Thoracic aorta (tissue), 2 donors: ENCODE results near the gene BFAR. TPM values are rescaled to one million over a fixed set of nuclear protein-coding genes. Genes with fewer than 3 reads are reported as not detected.

Experiments
- ATAC-seq: fragments of 150-250 bp; one replicate; pipeline ENCODE4 v1.8.0; 2017; ENCODE audit warnings: low read depth; ENCODE audit not compliant: insufficient number of reproducible peaks, low FRiP score
- DNase-seq: peaks from one replicate; pipeline ENCODE4 v3.0.0-alpha.2; 2020; ENCODE audit warnings: low spot score
- H3K27ac ChIP-seq, 2 donors: fragments of 200-600 bp; sonication (generic); 1 replicate in 1 of 2; 2 replicates in 1 of 2; pipeline ENCODE4 v1.5.1; 2016; ENCODE audit warnings: mild to moderate bottlenecking in 2 of 2, moderate library complexity in 2 of 2
- H3K27me3 ChIP-seq: fragments of 200-600 bp; sonication (generic); replicated peaks from 2 replicates; pipeline ENCODE4 v1.6.0; 2016; ENCODE audit warnings: mild to moderate bottlenecking; ENCODE audit not compliant: insufficient read depth
- H3K36me3 ChIP-seq: fragments of 200-600 bp; sonication (generic); one replicate; pipeline ENCODE4 v1.5.1; 2016
- H3K4me1 ChIP-seq, 2 donors: fragments of 200-600 bp; sonication (generic); 1 replicate in 1 of 2; 2 replicates in 1 of 2; pipeline versions ENCODE4 v1.5.1 to v1.6.0; 2016; ENCODE audit warnings: low read depth in 2 of 2, mild to moderate bottlenecking in 1 of 2; ENCODE audit not compliant: control insufficient read depth in 1 of 2
- H3K4me3 ChIP-seq: fragments of 200-600 bp; sonication (generic); 2 replicates; pipeline ENCODE4 v1.5.1; 2016; ENCODE audit warnings: mild to moderate bottlenecking
- H3K9me3 ChIP-seq: fragments of 200-600 bp; sonication (generic); 2 replicates; pipeline ENCODE4 v1.5.1; 2016
- total RNA-seq, 2 donors: library from RNA; depleted of rRNA; stranded (reverse); fragments of >200 nt; gene quantifications; one replicate each; pipeline versions ENCODE4 v1.1.0 to v1.2.3, GENCODE V29; 2016
- TF ChIP-seq, protein P1 (sequence below): fragments of 200-600 bp; sonication (generic); IDR thresholded peaks from one replicate; pipeline ENCODE4 v1.5.1; 2019; ENCODE audit warnings: antibody characterized with exemption

BFAR gene
- total RNA-seq, 2 donors from 2014 or later: 27.2 to 50.9 TPM

DNA sequence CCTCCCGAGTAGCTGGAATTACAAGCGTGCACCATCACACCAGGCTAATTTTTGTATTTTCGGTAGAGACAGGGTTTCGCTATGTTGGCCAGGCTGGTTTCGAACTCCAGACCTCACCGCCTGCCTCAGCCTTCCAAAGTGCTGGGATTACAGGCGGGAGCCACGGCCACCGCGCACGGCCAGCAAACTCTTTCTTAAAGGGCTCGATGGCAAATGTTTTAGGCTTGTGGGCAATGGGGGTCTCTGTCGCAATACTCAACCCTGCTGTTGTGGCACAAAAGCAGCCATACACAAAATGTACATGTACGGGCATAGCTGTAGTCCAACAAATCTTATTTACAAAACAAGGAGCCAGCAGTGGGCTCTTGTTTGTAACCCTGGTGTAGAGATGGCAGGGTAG lies 21.1 kb upstream of the BFAR start:
- ATAC-seq (no peak), DNase-seq (no peak)
- TF ChIP-seq, protein P1, sequence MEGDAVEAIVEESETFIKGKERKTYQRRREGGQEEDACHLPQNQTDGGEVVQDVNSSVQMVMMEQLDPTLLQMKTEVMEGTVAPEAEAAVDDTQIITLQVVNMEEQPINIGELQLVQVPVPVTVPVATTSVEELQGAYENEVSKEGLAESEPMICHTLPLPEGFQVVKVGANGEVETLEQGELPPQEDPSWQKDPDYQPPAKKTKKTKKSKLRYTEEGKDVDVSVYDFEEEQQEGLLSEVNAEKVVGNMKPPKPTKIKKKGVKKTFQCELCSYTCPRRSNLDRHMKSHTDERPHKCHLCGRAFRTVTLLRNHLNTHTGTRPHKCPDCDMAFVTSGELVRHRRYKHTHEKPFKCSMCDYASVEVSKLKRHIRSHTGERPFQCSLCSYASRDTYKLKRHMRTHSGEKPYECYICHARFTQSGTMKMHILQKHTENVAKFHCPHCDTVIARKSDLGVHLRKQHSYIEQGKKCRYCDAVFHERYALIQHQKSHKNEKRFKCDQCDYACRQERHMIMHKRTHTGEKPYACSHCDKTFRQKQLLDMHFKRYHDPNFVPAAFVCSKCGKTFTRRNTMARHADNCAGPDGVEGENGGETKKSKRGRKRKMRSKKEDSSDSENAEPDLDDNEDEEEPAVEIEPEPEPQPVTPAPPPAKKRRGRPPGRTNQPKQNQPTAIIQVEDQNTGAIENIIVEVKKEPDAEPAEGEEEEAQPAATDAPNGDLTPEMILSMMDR: no peak
- Histone ChIP-seq H3K27ac (no peak overlapping the region), H3K27me3 (no peaks in the 10 kb centered on the region), H3K4me1 (no peaks in the 10 kb centered on the region), H3K9me3 (no peaks in the 10 kb centered on the region), H3K4me3 (no peak overlapping the region), H3K36me3 (peaks cover 55% of the 10 kb centered on the region)

DNA sequence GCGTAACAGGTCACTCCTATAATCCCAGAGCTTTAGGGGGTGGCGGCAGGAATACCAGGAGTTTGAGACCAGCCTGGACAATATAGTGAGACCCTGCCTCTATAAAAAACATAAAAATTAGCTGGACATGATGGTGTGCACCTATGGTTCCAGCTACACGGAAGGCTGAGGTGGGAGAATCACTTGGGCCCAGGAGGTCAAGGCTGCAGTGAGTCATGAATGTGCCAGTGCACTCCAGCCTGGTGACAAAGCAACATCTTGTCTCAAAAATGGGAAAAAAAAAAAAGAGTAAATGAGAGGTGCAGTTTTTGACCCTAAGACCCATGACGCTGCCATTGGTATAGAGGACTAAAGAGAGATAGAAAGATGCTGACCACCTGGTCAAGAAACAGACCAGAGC lies 18.8 kb upstream of the BFAR start:
- Histone ChIP-seq H3K4me3 (no peak overlapping the region), H3K27ac (no peak overlapping the region), H3K9me3 (no peaks in the 10 kb centered on the region), H3K27me3 (no peaks in the 10 kb centered on the region), H3K36me3 (peaks cover 48% of the 10 kb centered on the region), H3K4me1 (no peaks in the 10 kb centered on the region)
- TF ChIP-seq, protein P1: no peak
- DNase-seq: no peak
- no peak for ATAC-seq

DNA sequence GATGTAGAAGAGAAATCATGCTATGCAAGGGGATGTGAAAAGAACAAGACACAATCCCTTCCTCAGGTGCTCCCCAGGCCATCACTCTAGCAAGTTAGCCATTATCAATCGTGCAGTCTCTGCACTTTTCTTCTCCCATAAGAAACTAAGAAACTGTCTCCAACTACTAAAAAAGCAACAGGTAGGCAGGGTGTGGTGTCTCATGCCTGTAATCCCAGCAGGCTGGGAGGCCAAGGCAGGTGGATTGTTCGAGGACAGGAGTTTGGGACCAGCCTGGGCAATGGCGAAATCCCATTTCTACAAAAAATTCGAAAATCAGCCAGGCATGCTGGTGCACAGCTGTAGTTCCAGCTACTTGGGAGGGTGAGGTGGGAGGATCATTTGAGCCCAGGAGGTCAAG lies 16.5 kb upstream of the BFAR start:
- ATAC-seq (no peak), DNase-seq (no peak)
- Histone ChIP-seq H3K4me3 (no peak overlapping the region), H3K27ac (no peak overlapping the region), H3K27me3 (no peaks in the 10 kb centered on the region), H3K9me3 (no peaks in the 10 kb centered on the region), H3K4me1 (no peaks in the 10 kb centered on the region), H3K36me3 (peaks cover 34% of the 10 kb centered on the region)
- TF ChIP-seq, protein P1: no peak

DNA sequence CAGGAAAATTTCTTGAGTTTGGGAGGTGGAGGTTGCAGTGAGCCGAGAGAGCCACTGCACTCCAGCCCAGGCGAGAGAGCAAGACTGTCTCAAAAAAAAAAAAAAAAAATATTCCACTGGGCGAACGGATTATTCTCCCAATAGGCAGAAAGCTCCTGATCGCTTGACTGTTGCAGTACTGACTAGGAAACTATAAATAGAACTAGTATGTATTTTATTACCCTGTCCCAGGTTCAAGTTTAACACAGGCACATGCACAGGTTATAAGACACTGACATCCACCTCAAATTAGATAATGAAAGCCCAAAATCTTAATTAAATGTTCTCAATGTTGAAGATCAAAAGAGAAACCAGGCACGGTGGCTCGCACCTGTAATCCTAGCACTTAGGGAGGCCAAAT lies 14.2 kb upstream of the BFAR start:
- Histone ChIP-seq H3K4me1 (no peaks in the 10 kb centered on the region), H3K27ac (no peak overlapping the region), H3K9me3 (no peaks in the 10 kb centered on the region), H3K36me3 (peaks cover 43% of the 10 kb centered on the region), H3K4me3 (no peak overlapping the region), H3K27me3 (no peaks in the 10 kb centered on the region)
- DNase-seq (no peak), ATAC-seq (no peak)
- TF ChIP-seq, protein P1: no peak

DNA sequence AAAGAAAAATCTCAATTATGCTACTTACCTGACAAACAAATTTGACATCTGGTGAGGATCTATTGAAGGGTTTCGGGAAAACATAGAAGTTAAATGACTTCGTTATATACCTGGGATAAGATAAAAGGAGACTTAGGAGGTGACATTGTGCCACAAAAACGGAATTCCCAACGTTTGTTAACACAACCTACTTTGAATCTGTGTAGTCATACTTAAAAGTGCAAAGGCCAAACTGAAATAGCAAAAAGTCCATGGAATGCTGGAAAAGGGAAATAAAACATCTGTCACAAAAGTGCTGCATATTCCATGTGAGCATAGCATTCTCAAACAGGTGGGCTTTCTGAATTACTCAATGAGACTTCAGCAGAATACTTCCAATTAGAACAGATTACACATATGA lies 5.7 kb upstream of the BFAR start:
- DNase-seq (no peak), ATAC-seq (no peak)
- Histone ChIP-seq H3K27me3 (no peaks in the 10 kb centered on the region), H3K4me3 (no peak overlapping the region), H3K27ac (no peak overlapping the region), H3K36me3 (peaks cover 22% of the 10 kb centered on the region), H3K9me3 (no peaks in the 10 kb centered on the region), H3K4me1 (peaks cover 3 to 24% of the 10 kb centered on the region in 2 donors)
- TF ChIP-seq, protein P1: no peak
